22Rv1 (cell line): Measurements from ENCODE around the gene FLCN.

Experiments
- H3K27ac ChIP-seq: fragments of 450-650 bp; 2 replicates; pipeline ENCODE4 v1.5.1; 2017
- CTCF ChIP-seq: fragments of 450-650 bp; IDR thresholded peaks from 2 replicates; pipeline ENCODE4 v1.5.1; 2017; ENCODE audit warnings: mild to moderate bottlenecking
- ZFX ChIP-seq: fragments of 450-650 bp; IDR thresholded peaks from 2 replicates; pipeline ENCODE4 v1.6.1; 2017; ENCODE audit warnings: antibody characterized with exemption, borderline replicate concordance

FLCN gene

GRCh38 chr17:17183744-17184143 lies 53.2 kb downstream of the FLCN start:
- no peak for TF ChIP-seq CTCF
- no peak for TF ChIP-seq ZFX
- H3K27ac ChIP-seq, result no peak overlapping the region

- no peak overlapping the region for H3K27ac ChIP-seq
- TF ChIP-seq ZFX, result no peak
- no peak for TF ChIP-seq CTCF
Observed at GRCh38 chr17:17182598-17183136, 54.3 kb downstream of the FLCN start.

- no peak overlapping the region for H3K27ac ChIP-seq
- no peak for TF ChIP-seq ZFX
- TF ChIP-seq CTCF, result no peak
Observed at GRCh38 chr17:17181666-17182597, 55.0 kb downstream of the FLCN start.

- TF ChIP-seq ZFX (no peak), CTCF (no peak)
- H3K27ac ChIP-seq, result no peak overlapping the region
Observed at GRCh38 chr17:17180741-17181525, 56.0 kb downstream of the FLCN start.

- TF ChIP-seq ZFX (no peak), CTCF (no peak)
- H3K27ac ChIP-seq, result no peak overlapping the region
Observed at GRCh38 chr17:17180141-17180603, 56.8 kb downstream of the FLCN start.

- TF ChIP-seq CTCF, result no peak
- TF ChIP-seq ZFX, result no peak
- H3K27ac ChIP-seq, result no peak overlapping the region
Observed at GRCh38 chr17:17179371-17179827, 57.6 kb downstream of the FLCN start.

GRCh38 chr17:17177176-17177575 lies 59.8 kb downstream of the FLCN start:
- H3K27ac ChIP-seq, result no peak overlapping the region
- TF ChIP-seq ZFX (no peak), CTCF (no peak)
